Stomach (tissue), 4 donors: Measurements from ENCODE around the gene CLEC2D.

ENCODE experiments used
- EP300 ChIP-seq: sonication (generic); formaldehyde crosslinking; IDR thresholded peaks from one replicate; pipeline ENCODE4 v1.6.1; 2017; ENCODE audit warnings: antibody characterized with exemption
- POLR2A ChIP-seq, 4 donors: fragments of 450-650 bp; IDR thresholded peaks; one replicate each; pipeline ENCODE4 v1.6.1; 2016; ENCODE audit warnings: antibody characterized with exemption in 4 of 4, control low read depth in 2 of 4, mild to moderate bottlenecking in 1 of 4, moderate library complexity in 1 of 4
- TF ChIP-seq, protein P1 (sequence below), 7 experiments: fragments of 450-650 bp in 4 of 7; fragments of 200-600 bp in 3 of 7; sonication (generic) in 3 of 7; IDR thresholded peaks; one replicate each; pipeline ENCODE4 v1.5.1; 2016 to 2019; ENCODE audit warnings: antibody characterized with exemption in 7 of 7, control low read depth in 2 of 7, mild to moderate bottlenecking in 1 of 7

DNA sequence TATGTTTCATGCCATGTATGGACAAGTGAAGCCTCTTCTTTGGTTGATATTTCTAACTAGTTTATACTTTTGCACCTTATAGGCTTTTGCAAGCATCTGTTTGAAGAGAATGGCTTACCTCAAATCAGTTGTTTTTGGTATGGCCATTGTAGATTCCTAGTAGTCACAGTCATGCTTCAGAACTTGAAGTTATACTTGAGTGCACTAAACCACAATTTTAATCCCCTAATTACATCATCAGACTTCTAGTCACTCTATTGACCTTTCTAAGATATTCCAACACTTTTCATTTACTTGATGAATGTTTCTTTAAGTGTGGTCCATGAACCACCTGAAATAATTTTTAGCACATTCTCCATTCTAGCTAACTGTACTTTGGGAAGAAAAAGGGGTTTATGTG is 43.2 kb upstream of the CLEC2D start:
- TF ChIP-seq, protein P1, sequence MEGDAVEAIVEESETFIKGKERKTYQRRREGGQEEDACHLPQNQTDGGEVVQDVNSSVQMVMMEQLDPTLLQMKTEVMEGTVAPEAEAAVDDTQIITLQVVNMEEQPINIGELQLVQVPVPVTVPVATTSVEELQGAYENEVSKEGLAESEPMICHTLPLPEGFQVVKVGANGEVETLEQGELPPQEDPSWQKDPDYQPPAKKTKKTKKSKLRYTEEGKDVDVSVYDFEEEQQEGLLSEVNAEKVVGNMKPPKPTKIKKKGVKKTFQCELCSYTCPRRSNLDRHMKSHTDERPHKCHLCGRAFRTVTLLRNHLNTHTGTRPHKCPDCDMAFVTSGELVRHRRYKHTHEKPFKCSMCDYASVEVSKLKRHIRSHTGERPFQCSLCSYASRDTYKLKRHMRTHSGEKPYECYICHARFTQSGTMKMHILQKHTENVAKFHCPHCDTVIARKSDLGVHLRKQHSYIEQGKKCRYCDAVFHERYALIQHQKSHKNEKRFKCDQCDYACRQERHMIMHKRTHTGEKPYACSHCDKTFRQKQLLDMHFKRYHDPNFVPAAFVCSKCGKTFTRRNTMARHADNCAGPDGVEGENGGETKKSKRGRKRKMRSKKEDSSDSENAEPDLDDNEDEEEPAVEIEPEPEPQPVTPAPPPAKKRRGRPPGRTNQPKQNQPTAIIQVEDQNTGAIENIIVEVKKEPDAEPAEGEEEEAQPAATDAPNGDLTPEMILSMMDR (IDR thresholded peaks at IDR 0.05): no peak
- TF ChIP-seq POLR2A (IDR thresholded peaks at IDR 0.05) (no peak), EP300 (no peak)
